OCI-LY3 (cell line): Measurements from ENCODE around the gene TAS2R14.

Source experiments
- H2AFZ ChIP-seq: fragments of 200-600, 300-600 bp; shearing (Covaris generic); 2 replicates; pipeline ENCODE4 v1.6.0; 2014; ENCODE audit warnings: antibody characterized with exemption, low read depth, low read length
- H3K27ac ChIP-seq: fragments of 200-600, 300-600 bp; sonication (generic); 2 replicates; pipeline ENCODE4 v1.5.1; 2014; ENCODE audit warnings: mild to moderate bottlenecking, low read length, moderate library complexity, mixed read lengths
- H3K27me3 ChIP-seq: fragments of 200-600, 300-600 bp; sonication (generic); 2 replicates; pipeline ENCODE4 v1.6.1; 2014; ENCODE audit warnings: low read depth, low read length, mixed read lengths
- H3K36me3 ChIP-seq: fragments of 200-600, 300-600 bp; sonication (generic); replicated peaks from 2 replicates; pipeline ENCODE3; 2014; ENCODE audit warnings: low read depth, low read length, mixed read lengths
- H3K4me1 ChIP-seq: fragments of 300-600, 200-600 bp; sonication (generic); 2 replicates; pipeline ENCODE4 v1.6.1; 2014; ENCODE audit warnings: low read length, mixed read lengths
- H3K4me2 ChIP-seq: fragments of 200-600, 300-600 bp; sonication (generic); 2 replicates; pipeline ENCODE4 v1.6.1; 2014; ENCODE audit warnings: low read length, mixed read lengths
- H3K4me3 ChIP-seq: fragments of 300-600, 200-600 bp; sonication (generic); 2 replicates; pipeline ENCODE4 v1.5.1; 2014; ENCODE audit warnings: antibody characterized with exemption, mild to moderate bottlenecking, low read length, moderate library complexity
- H3K79me2 ChIP-seq: fragments of 300-600, 200-600 bp; shearing (Covaris generic); 2 replicates; pipeline ENCODE4 v1.6.1; 2014; ENCODE audit warnings: mild to moderate bottlenecking, low read length, mixed read lengths
- H3K9ac ChIP-seq: fragments of 300-600, 200-600 bp; shearing (Covaris generic); 2 replicates; pipeline ENCODE4 v1.6.0; 2014; ENCODE audit warnings: mild to moderate bottlenecking, low read length, moderate library complexity
- H3K9me3 ChIP-seq: fragments of 200-600, 300-600 bp; shearing (Covaris generic); 2 replicates; pipeline ENCODE4 v1.6.1; 2014; ENCODE audit warnings: low read length, mixed read lengths; ENCODE audit not compliant: insufficient read depth
- H4K20me1 ChIP-seq: fragments of 200-600, 300-600 bp; sonication (generic); 2 replicates; pipeline ENCODE4 v1.6.1; 2016; ENCODE audit warnings: low read length, mixed read lengths; ENCODE audit not compliant: insufficient read depth
- EZH2phosphoT487 ChIP-seq: fragments of 200-600 bp; shearing (Covaris generic); IDR thresholded peaks from 2 replicates; pipeline ENCODE4 v1.6.1; 2018; ENCODE audit warnings: antibody characterized with exemption, mixed run types, low read depth
- TF ChIP-seq, protein P1 (sequence below): fragments of 200-600, 300-600 bp; sonication (generic); IDR thresholded peaks from 2 replicates; pipeline ENCODE4 v1.5.1; 2014; ENCODE audit warnings: antibody characterized with exemption, low read length, low read depth

Gene TAS2R14

GRCh38 chr12:10952645-10953044 is 13.6 kb upstream of the TAS2R14 start:
- H3K9me3 ChIP-seq: no peaks in the 10 kb centered on the region

DNA sequence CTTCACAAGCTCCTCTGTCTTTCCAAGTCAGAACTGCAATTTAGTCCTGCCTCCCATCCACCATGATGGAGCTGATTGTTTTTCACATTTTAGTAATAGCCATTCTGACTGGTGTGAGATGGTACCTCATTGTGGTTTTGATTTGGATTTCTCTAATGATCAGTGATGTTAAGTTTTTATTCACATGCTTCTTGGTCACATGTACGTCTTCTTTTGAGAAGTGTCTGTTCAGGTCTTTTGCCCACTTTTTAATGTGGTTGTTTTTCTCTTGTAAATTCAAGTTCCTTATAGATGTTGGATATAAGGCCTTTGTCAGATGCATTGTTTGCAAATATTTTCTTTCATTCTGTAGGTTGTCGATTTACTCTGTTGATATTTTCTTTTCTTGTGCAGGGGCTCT is 4.1 kb upstream of the TAS2R14 start:
- Histone ChIP-seq H3K9me3 (no peaks in the 10 kb centered on the region), H3K4me1 (peaks cover 6% of the 10 kb centered on the region), H3K9ac (no peak overlapping the region), H3K36me3 (no peaks in the 10 kb centered on the region), H3K4me2 (no peak overlapping the region), H3K4me3 (no peak overlapping the region), H3K79me2 (no peaks in the 10 kb centered on the region), H3K27me3 (no peaks in the 10 kb centered on the region), H4K20me1 (no peaks in the 10 kb centered on the region), H3K27ac (no peak overlapping the region), H2AFZ (no peak overlapping the region)
- TF ChIP-seq, protein P1, sequence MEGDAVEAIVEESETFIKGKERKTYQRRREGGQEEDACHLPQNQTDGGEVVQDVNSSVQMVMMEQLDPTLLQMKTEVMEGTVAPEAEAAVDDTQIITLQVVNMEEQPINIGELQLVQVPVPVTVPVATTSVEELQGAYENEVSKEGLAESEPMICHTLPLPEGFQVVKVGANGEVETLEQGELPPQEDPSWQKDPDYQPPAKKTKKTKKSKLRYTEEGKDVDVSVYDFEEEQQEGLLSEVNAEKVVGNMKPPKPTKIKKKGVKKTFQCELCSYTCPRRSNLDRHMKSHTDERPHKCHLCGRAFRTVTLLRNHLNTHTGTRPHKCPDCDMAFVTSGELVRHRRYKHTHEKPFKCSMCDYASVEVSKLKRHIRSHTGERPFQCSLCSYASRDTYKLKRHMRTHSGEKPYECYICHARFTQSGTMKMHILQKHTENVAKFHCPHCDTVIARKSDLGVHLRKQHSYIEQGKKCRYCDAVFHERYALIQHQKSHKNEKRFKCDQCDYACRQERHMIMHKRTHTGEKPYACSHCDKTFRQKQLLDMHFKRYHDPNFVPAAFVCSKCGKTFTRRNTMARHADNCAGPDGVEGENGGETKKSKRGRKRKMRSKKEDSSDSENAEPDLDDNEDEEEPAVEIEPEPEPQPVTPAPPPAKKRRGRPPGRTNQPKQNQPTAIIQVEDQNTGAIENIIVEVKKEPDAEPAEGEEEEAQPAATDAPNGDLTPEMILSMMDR: no peak
- no peak for TF ChIP-seq EZH2phosphoT487

More at GRCh38 chr12:10952645-10953044, 13.6 kb upstream of the TAS2R14 start:
- H3K4me3 ChIP-seq: no peak overlapping the region
- no peaks in the 10 kb centered on the region for H3K27me3 ChIP-seq
- H3K4me1 ChIP-seq: peaks cover 8% of the 10 kb centered on the region
- H2AFZ ChIP-seq: no peak overlapping the region
- no peak overlapping the region for H3K4me2 ChIP-seq
- peaks cover 12% of the 10 kb centered on the region; the same call in 1 of the 2 replicates for H3K79me2 ChIP-seq
- H3K9ac ChIP-seq: no peak overlapping the region
- TF ChIP-seq, protein P1: no peak
- no peak for TF ChIP-seq EZH2phosphoT487
- H4K20me1 ChIP-seq: peaks cover 7% of the 10 kb centered on the region; the same call in 1 of the 2 replicates
- H3K27ac ChIP-seq: no peak overlapping the region
- H3K36me3 ChIP-seq: peaks cover 4% of the 10 kb centered on the region

- Histone ChIP-seq H3K9ac (no peak overlapping the region), H3K36me3 (no peaks in the 10 kb centered on the region), H3K27ac (no peak overlapping the region), H3K4me2 (no peak overlapping the region), H3K4me1 (peaks cover 10% of the 10 kb centered on the region), H3K4me3 (no peak overlapping the region), H2AFZ (no peak overlapping the region), H3K9me3 (no peaks in the 10 kb centered on the region), H4K20me1 (no peaks in the 10 kb centered on the region), H3K79me2 (no peaks in the 10 kb centered on the region), H3K27me3 (no peaks in the 10 kb centered on the region)
- TF ChIP-seq, protein P1: no peak
- no peak for TF ChIP-seq EZH2phosphoT487
Observed at GRCh38 chr12:10941916-10942607, 3.0 kb upstream of the TAS2R14 start.

- H3K9me3 ChIP-seq: no peaks in the 10 kb centered on the region
- TF ChIP-seq, protein P1: no peak
- no peak for TF ChIP-seq EZH2phosphoT487
- H3K4me3 ChIP-seq: no peak overlapping the region
- no peaks in the 10 kb centered on the region for H3K79me2 ChIP-seq
- H3K4me2 ChIP-seq: no peak overlapping the region
- H3K9ac ChIP-seq: no peak overlapping the region
- peaks cover 10% of the 10 kb centered on the region for H3K4me1 ChIP-seq
- H2AFZ ChIP-seq: no peak overlapping the region
- H4K20me1 ChIP-seq: no peaks in the 10 kb centered on the region
- no peaks in the 10 kb centered on the region for H3K36me3 ChIP-seq
- no peak overlapping the region for H3K27ac ChIP-seq
- H3K27me3 ChIP-seq: no peaks in the 10 kb centered on the region
Observed at GRCh38 chr12:10941369-10941768, 2.3 kb upstream of the TAS2R14 start.
